SK-N-SH treated with all-trans-retinoic acid at 6 μM for 48 hours (cell line): ENCODE data around the gene TMEM51.

ENCODE experiments used
- BACH2 ChIP-seq: fragments of 250-450 bp; sonication (Bioruptor Pico); IDR thresholded peaks from 2 replicates; pipeline ENCODE4 v1.9.0; 2021; ENCODE audit warnings: mild to moderate bottlenecking, borderline replicate concordance
- CSRNP3 ChIP-seq: fragments of 250-450 bp; sonication (Bioruptor Pico); IDR thresholded peaks from 2 replicates; pipeline ENCODE4 v1.5.1; 2021; ENCODE audit warnings: mild to moderate bottlenecking, moderate library complexity
- OSR1 ChIP-seq: fragments of 250-450 bp; sonication (Bioruptor Pico); IDR thresholded peaks from 2 replicates; pipeline ENCODE4 v1.8.0; 2022; ENCODE audit warnings: moderate library complexity, mild to moderate bottlenecking, inconsistent platforms
- PATZ1 ChIP-seq: fragments of 250-450 bp; sonication (Bioruptor Pico); IDR thresholded peaks from 2 replicates; pipeline ENCODE4 v1.8.0; 2020; ENCODE audit warnings: mild to moderate bottlenecking, moderate library complexity, borderline replicate concordance
- RARB ChIP-seq: fragments of 250-450 bp; sonication (Bioruptor Pico); IDR thresholded peaks from 2 replicates; pipeline ENCODE4 v1.8.0; 2021; ENCODE audit warnings: mild to moderate bottlenecking, moderate library complexity
- ZFP3 ChIP-seq: fragments of 250-450 bp; sonication (Bioruptor Pico); IDR thresholded peaks from 2 replicates; pipeline ENCODE4 v1.5.0; 2020; ENCODE audit warnings: mild to moderate bottlenecking, moderate library complexity
- ZFP30 ChIP-seq: fragments of 450-650 bp; formaldehyde crosslinking; IDR thresholded peaks from 2 replicates; pipeline ENCODE4 v1.5.0; 2022; ENCODE audit warnings: mild to moderate bottlenecking, moderate library complexity
- ZNF565 ChIP-seq: fragments of 450-650 bp; formaldehyde crosslinking; conservative IDR thresholded peaks from 2 replicates; pipeline ENCODE4 v1.5.0; 2020; ENCODE audit warnings: low read depth, mild to moderate bottlenecking, moderate library complexity

GRCh38 chr1:15226388-15227255 is 73.1 kb downstream of the TMEM51 start:
- TF ChIP-seq ZFP3 (CRISPR knock-in tag) (no peak), RARB (CRISPR knock-in tag) (no peak), OSR1 (CRISPR knock-in tag) (no peak), ZNF565 (no peak), BACH2 (CRISPR knock-in tag) (no peak), CSRNP3 (no peak), ZFP30 (CRISPR knock-in tag) (no peak), PATZ1 (no peak)
